ENCODE data around the gene CLEC2D.
"Not testable (repeated sequence)": the region's sequence is repeated elsewhere in the genome, so short reads cannot be mapped to it uniquely, and the experiment has no call there.

The CLEC2D gene

DNA sequence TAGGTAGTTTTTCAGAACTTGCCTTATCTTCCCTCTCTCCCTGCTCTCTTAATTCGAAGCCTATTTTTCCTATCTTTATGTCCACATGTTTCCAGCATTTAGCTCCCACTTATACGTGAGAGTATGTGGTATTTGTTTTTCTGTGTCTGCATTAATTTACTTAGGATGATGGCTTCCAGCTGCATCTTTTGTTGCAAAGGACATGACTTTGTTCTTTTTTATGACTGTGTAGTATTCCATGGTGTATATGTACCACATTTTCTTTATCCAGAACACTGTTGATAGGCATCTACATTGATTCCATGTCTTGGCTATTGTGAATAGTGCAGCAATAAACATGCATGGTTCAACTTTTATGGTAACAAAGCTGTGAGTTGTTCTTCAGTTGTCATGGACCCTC is 7.8 kb upstream of the CLEC2D start:
- peaks cover 9% of the 10 kb centered on the region for H3K36me3 ChIP-seq (ENCODE audit: control insufficient read depth, insufficient read depth, low read length)
- no peak for DNase-seq (ENCODE audit: extremely low read depth, insufficient read length)
- no peaks in the 10 kb centered on the region for H3K27me3 ChIP-seq (replicated peaks; ENCODE audit: control insufficient read depth, insufficient read depth, low read length)
- TF ChIP-seq, protein P1, sequence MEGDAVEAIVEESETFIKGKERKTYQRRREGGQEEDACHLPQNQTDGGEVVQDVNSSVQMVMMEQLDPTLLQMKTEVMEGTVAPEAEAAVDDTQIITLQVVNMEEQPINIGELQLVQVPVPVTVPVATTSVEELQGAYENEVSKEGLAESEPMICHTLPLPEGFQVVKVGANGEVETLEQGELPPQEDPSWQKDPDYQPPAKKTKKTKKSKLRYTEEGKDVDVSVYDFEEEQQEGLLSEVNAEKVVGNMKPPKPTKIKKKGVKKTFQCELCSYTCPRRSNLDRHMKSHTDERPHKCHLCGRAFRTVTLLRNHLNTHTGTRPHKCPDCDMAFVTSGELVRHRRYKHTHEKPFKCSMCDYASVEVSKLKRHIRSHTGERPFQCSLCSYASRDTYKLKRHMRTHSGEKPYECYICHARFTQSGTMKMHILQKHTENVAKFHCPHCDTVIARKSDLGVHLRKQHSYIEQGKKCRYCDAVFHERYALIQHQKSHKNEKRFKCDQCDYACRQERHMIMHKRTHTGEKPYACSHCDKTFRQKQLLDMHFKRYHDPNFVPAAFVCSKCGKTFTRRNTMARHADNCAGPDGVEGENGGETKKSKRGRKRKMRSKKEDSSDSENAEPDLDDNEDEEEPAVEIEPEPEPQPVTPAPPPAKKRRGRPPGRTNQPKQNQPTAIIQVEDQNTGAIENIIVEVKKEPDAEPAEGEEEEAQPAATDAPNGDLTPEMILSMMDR (IDR thresholded peaks at IDR 0.05; ENCODE audit: insufficient read depth, low read length, poor library complexity, severe bottlenecking): no peak
- no peak overlapping the region for H3K4me3 ChIP-seq (replicated peaks; ENCODE audit: low read depth, low read length)

DNA sequence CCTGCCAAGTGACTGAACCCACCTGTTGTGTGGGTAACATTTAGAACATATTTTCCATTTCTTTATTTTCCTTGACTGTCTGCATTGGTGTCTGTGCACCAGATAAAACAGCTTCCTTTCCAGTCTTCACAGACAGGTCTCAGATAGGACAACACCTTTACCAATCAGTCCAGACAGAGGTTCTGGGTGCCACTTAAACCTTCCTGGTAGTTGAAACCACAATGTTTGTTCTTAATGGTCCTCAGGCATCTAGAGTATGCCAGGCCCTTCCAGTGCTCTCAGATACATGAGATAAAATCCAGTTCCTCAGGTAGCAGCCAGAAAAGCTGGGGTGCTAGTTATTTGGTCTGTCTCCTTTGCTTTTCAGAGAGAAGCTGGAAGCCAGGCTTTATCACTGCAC is 7.0 kb upstream of the CLEC2D start:
- TF ChIP-seq, protein P1 (IDR thresholded peaks at IDR 0.05; ENCODE audit: insufficient read depth, low read length, poor library complexity, severe bottlenecking): no peak
- H3K36me3 ChIP-seq (ENCODE audit: control insufficient read depth, insufficient read depth, low read length): peaks cover 6% of the 10 kb centered on the region
- no peak overlapping the region for H3K4me3 ChIP-seq (replicated peaks; ENCODE audit: low read depth, low read length)

DNA sequence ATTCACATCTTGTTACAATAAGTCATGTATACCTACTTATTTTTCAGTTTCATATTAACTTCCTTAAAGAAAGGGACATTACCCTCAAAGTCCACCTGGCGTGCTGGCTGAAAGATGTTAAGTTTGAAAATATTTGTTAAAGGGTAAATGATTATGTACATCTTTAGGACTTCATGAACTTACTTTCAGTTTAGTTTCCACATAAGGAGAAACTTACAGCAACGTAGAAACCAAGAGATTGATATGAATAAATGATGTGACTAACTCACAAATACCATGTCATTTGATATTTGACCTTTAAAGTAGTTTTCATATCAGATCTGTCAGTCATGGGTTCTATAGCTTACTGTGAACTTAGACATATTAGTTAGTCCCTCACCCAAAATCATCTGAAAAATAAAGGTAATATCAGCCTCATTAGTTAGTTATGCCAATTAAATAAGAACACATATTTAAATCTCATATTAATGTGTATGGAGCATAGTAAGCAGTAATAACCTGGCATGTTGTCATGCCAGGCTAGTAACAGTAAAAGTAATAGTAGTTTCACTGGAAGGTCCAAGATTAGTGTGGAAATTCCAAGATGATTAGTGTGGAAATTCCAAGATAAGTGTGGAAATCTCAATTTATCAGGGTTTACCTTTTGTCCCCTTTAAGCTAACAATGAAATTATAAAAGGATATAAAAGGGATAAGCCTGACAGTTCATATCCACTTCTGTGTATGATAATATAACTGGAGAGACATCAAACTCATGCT is 1.9 kb upstream of the CLEC2D start:
- H3K36me3 ChIP-seq (ENCODE audit: control insufficient read depth, insufficient read depth, low read length): peaks cover 2% of the 10 kb centered on the region
- H3K27me3 ChIP-seq (replicated peaks; ENCODE audit: control insufficient read depth, insufficient read depth, low read length): no peaks in the 10 kb centered on the region
- H3K4me3 ChIP-seq (replicated peaks; ENCODE audit: low read depth, low read length): no peak overlapping the region
- DNase-seq (ENCODE audit: extremely low read depth, insufficient read length): peak; percentile 60
- TF ChIP-seq, protein P1 (IDR thresholded peaks at IDR 0.05; ENCODE audit: insufficient read depth, low read length, poor library complexity, severe bottlenecking): no peak

More for the DNA sequence above, 7.0 kb upstream of the CLEC2D start:
- DNase-seq (ENCODE audit: extremely low read depth, insufficient read length): no peak
- no peaks in the 10 kb centered on the region for H3K27me3 ChIP-seq (replicated peaks; ENCODE audit: control insufficient read depth, insufficient read depth, low read length)

DNA sequence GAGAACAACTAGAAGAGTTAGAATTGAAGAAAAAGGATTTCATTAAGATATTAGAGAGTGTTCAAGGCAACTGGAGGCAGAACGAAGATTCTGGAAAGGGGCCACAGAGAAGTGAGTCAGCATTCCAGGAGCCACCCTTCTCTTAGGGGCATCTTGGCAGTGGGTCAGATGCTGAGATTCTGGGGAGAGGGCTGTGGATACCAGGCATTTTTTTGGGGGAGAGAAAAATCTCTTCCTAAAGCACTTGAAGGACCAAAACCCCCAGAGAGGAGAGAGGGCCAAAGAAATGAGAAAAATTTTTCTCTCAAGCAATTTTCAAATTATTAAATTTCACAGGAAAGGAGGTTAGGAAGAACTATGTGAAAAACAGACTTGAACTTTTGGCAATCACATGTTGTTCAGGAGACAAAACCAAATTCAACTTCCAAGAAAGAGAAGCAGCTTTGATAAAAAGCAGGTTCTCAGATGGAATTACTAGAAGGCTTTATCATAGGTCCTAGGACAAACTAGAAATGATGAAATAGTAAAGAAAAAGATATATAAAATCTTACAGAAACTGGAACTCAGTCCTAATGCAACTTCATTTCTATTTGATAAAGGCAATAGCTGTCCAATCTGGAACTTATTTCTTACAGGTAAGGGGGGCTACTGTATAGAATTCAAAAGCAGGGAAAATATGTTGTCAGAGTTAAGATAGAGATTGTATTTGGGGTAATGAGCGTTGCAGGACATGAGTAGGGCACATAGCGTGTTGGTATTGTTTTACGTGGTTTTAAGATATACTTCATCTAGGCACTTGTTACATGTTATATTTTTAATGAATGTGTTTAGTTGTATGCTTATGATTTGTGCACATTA is 1.1 kb upstream of the CLEC2D start:
- Histone ChIP-seq H3K36me3 (ENCODE audit: control insufficient read depth, insufficient read depth, low read length) (peaks cover 2% of the 10 kb centered on the region), H3K27me3 (replicated peaks; ENCODE audit: control insufficient read depth, insufficient read depth, low read length) (no peaks in the 10 kb centered on the region), H3K4me3 (replicated peaks; ENCODE audit: low read depth, low read length) (no peak overlapping the region)
- DNase-seq (ENCODE audit: extremely low read depth, insufficient read length): peak; percentile 5
- TF ChIP-seq, protein P1 (IDR thresholded peaks at IDR 0.05; ENCODE audit: insufficient read depth, low read length, poor library complexity, severe bottlenecking): no peak

DNA sequence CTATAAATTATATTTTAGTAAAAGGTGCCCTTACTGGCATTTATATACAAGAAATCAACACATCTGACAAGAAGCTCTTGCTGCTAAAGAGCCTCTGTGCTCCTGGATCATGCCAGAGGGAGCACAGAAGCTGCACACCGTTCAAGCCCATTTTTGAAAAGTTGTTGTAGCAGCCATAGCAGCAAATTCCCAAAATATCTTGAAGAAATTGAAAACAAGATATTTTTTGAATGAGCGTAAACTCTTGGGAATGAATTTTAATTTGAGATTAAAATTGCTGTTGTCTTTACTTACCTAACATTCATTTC is 540 bp upstream of the CLEC2D start:
- TF ChIP-seq, protein P1 (IDR thresholded peaks at IDR 0.05; ENCODE audit: insufficient read depth, low read length, poor library complexity, severe bottlenecking): no peak
- Histone ChIP-seq H3K27me3 (replicated peaks; ENCODE audit: control insufficient read depth, insufficient read depth, low read length) (no peaks in the 10 kb centered on the region), H3K4me3 (replicated peaks; ENCODE audit: low read depth, low read length) (peak overlapping the region; percentile 16; the same call in 1 of the 2 replicates), H3K36me3 (ENCODE audit: control insufficient read depth, insufficient read depth, low read length) (peaks cover 2% of the 10 kb centered on the region)
- peak; percentile 13 for DNase-seq (ENCODE audit: extremely low read depth, insufficient read length)

DNA sequence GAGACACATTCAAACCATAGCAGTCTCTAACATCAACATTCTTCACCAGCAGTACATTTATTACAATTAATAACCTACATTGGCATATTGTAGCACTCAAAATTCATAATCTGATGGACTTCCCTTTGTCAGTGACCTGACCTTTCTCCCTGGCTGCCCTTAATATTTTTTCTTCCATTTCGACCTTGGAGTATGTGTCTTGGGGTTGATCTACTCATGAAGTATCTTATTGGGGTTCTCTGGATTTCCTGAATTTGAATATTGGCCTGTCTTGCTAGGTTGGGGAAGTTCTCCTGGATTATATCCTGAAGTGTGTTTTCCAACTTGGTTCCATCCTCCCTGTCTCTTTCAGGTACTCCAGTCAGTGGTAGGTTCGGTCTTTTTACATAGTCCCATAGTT is 2.8 kb downstream of the CLEC2D start:
- not testable (repeated sequence) for H3K36me3 ChIP-seq (ENCODE audit: control insufficient read depth, insufficient read depth, low read length); DNase-seq (ENCODE audit: extremely low read depth, insufficient read length); H3K27me3 ChIP-seq (replicated peaks; ENCODE audit: control insufficient read depth, insufficient read depth, low read length)
- peak overlapping the region; percentile 63 for H3K4me3 ChIP-seq (replicated peaks; ENCODE audit: low read depth, low read length)

Measured in GM06990 (cell line).